ENCODE data around the gene AMY1A.
"Not testable (repeated sequence)": the region's sequence is repeated elsewhere in the genome, so short reads cannot be mapped to it uniquely, and the experiment has no call there.

AMY1A gene

GRCh38 chr1:103655460-103655859 is at the start of gene AMY1A:
Gene AMY1A (plus strand): TSS chr1:103655760. CDS start chr1:103656331, 571 bp downstream.
- not testable (repeated sequence) for H3K4me3 ChIP-seq (ENCODE audit: low read depth, low read length); DNase-seq (ENCODE audit: low read depth)

- DNase-seq (ENCODE audit: low read depth), result no peak
- TF ChIP-seq CTCF (conservative IDR thresholded peaks at IDR 0.05; ENCODE audit: low read depth, low read length), result no peak
- H3K4me3 ChIP-seq (ENCODE audit: low read depth, low read length), result no peak overlapping the region
These were observed 39.2 kb upstream of the AMY1A start for GRCh38 chr1:103616362-103616761.

GRCh38 chr1:103616994-103617477 is 38.5 kb upstream of the AMY1A start, which contains the start of gene AMY2A:
Gene AMY2A (plus strand): TSS chr1:103617427. CDS start chr1:103617441, 14 bp downstream.
- not testable (repeated sequence) for DNase-seq (ENCODE audit: low read depth); H3K4me3 ChIP-seq (ENCODE audit: low read depth, low read length)

DNA sequence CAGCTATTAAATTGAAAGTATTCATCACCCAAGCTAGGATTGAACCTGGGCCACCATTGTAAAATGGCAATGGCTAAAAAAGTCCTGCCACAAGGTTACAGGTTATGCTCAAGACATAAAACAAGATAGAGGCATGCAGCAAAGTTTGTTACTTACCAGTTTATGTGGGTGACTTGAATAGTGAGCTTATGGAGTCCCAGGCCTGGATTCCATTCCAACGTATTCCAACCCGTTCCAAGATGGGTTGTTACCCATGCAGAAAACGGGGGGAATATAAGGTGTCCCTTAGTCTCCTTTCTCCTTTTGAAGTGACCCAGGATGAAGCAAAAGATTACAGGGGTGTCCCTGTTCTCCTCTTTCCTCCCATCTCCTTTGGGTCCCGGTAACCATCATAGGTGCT is 28.1 kb upstream of the AMY1A start:
- DNase-seq (ENCODE audit: low read depth); H3K4me3 ChIP-seq (ENCODE audit: low read depth, low read length): not testable (repeated sequence)

- not testable (repeated sequence) for DNase-seq (ENCODE audit: low read depth); H3K4me3 ChIP-seq (ENCODE audit: low read depth, low read length)
These were observed 14.4 kb upstream of the AMY1A start for GRCh38 chr1:103641194-103641593.

DNA sequence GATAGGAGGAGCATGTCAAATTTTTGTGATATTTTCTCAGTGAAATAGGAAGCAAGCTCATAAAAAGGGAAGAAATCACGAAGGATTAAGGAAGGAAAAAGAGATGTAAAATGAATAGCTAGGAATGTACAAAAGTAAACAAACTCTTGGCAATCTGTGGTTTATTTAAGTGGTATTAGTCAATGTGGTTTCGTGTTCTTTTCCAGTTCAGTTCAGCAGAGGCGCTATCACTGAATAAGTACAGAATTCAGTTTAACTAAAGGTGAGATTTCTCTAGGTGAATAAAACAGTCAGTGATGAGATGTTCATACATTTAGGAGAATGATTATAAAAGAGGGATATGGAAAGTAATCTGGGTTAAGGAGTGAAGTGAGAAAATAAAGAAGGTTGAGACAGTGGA is 11.7 kb upstream of the AMY1A start:
- H3K4me3 ChIP-seq (ENCODE audit: low read depth, low read length); DNase-seq (ENCODE audit: low read depth): not testable (repeated sequence)

- not testable (repeated sequence) for DNase-seq (ENCODE audit: low read depth); H3K4me3 ChIP-seq (ENCODE audit: low read depth, low read length)
These were observed 5.3 kb upstream of the AMY1A start for GRCh38 chr1:103650305-103650704.

DNA sequence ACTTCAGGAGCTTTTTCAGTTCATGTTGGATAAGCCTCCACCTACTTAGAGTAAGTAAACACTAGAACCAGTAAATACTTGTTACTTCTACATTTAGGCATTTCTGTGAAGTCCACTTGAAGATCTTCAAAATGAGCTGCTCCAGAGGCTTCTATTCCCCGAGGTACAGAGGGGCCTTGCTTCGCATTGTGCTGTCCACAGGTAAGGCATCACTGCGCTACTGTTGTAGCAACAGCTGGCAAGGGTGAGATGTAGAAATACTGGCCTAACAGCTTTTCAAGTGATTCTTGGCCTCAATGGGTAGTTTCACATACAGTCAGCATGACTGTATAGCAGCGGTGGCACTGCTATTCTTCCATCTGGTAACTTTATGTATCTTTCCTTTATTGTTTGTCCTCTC is 4.7 kb upstream of the AMY1A start:
- not testable (repeated sequence) for DNase-seq (ENCODE audit: low read depth); H3K4me3 ChIP-seq (ENCODE audit: low read depth, low read length)

GRCh38 chr1:103654133-103654532 is 1.4 kb upstream of the AMY1A start:
- DNase-seq (ENCODE audit: low read depth); H3K4me3 ChIP-seq (ENCODE audit: low read depth, low read length): not testable (repeated sequence)

DNA sequence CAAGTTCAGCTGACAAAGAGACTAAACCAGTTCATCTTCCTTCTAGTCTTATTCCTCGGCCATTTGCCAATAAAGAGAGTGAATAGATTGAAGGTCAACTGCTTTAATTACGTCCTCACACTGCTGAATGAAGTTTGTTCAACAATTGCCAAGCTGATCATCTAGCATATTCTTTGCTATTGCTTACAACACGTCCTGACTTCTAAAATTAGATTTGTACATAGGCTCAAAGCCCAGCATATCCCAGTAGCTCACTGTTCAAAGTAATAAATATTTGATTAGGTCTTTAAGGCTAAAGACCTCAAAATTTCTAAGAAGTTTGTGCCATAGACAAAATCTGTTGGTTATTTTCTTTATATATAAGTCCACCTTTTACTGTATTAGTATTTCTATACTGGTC is 20.8 kb downstream of the AMY1A start:
- not testable (repeated sequence) for H3K4me3 ChIP-seq (ENCODE audit: low read depth, low read length); DNase-seq (ENCODE audit: low read depth)

DNA sequence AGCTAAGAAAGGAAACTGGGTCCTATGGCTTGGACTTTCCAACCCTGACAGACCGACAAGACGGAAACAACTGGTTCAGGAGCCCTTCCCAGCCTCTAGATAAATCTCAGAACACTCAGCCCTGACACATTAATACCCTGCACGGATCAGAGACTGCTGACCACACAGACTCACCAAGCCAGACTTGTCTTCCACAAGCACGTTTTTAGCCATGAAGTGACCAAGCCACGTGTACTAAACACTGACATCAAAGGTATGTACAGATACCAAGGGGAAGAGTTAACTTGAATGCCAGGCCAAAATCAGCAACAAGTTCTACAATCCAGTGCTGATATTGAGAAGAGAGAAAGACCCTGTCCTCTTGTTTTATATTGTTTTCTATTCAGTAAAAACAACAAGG is 40.5 kb downstream of the AMY1A start, which contains the start of gene AMY1B:
Gene AMY1B, minus strand, starts transcription at position 101 of the 400 bp plus-strand sequence. CDS start 571 bp downstream, outside the sequence.
- not testable (repeated sequence) for DNase-seq (ENCODE audit: low read depth); H3K4me3 ChIP-seq (ENCODE audit: low read depth, low read length)

DNA sequence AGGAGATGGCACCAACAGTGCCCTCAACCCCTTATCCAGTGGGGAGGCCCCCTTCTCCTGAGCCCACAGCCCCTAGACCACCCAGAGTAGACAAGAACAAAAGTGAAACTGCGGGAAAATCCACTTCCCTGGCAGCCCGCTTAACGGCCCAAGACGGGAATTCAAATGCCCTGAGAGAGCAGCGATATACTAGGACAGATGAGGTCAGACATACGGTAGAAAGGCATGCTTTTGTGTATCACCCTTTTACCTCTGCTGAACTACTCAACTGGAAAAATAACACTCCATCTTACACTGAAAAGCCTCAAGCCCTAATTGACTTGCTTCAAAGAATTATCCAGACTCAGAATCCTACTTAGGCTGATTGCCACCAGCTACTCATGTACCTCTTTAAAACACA is 41.9 kb downstream of the AMY1A start:
- not testable (repeated sequence) for DNase-seq (ENCODE audit: low read depth); H3K4me3 ChIP-seq (ENCODE audit: low read depth, low read length)

DNA sequence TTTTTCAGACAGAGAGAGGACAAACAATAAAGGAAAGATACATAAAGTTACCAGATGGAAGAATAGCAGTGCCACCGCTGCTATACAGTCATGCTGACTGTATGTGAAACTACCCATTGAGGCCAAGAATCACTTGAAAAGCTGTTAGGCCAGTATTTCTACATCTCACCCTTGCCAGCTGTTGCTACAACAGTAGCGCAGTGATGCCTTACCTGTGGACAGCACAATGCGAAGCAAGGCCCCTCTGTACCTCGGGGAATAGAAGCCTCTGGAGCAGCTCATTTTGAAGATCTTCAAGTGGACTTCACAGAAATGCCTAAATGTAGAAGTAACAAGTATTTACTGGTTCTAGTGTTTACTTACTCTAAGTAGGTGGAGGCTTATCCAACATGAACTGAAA is 45.1 kb downstream of the AMY1A start:
- not testable (repeated sequence) for DNase-seq (ENCODE audit: low read depth); H3K4me3 ChIP-seq (ENCODE audit: low read depth, low read length)

GRCh38 chr1:103701256-103701655 is 45.7 kb downstream of the AMY1A start:
- H3K4me3 ChIP-seq (ENCODE audit: low read depth, low read length); DNase-seq (ENCODE audit: low read depth): not testable (repeated sequence)

DNA sequence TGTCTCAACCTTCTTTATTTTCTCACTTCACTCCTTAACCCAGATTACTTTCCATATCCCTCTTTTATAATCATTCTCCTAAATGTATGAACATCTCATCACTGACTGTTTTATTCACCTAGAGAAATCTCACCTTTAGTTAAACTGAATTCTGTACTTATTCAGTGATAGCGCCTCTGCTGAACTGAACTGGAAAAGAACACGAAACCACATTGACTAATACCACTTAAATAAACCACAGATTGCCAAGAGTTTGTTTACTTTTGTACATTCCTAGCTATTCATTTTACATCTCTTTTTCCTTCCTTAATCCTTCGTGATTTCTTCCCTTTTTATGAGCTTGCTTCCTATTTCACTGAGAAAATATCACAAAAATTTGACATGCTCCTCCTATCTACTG is 52.1 kb downstream of the AMY1A start:
- H3K4me3 ChIP-seq (ENCODE audit: low read depth, low read length); DNase-seq (ENCODE audit: low read depth): not testable (repeated sequence)

GRCh38 chr1:103710381-103710780 is 54.8 kb downstream of the AMY1A start:
- DNase-seq (ENCODE audit: low read depth); H3K4me3 ChIP-seq (ENCODE audit: low read depth, low read length): not testable (repeated sequence)

Measured in choroid plexus epithelial cell (primary cell).